Measurements from ENCODE around the gene ATXN10.

GRCh38 chr22:45628515-45628914 lies 43.1 kb upstream of the ATXN10 start:
- TF ChIP-seq CTCF (IDR thresholded peaks at IDR 0.05; ENCODE audit: insufficient read depth, low read length, poor library complexity, severe bottlenecking) (no peak), EZH2phosphoT487 (conservative IDR thresholded peaks at IDR 0.05; ENCODE audit: low read length) (no peak)
